Stimulated activated CD4-positive, alpha-beta T cell treated with anti-CD3 and anti-CD28 coated beads, Interleukin-15, amount 100 ng/mL, for 1 hour (primary cell): ENCODE results near the gene HDAC5.
"Not testable (repeated sequence)": the region's sequence is repeated elsewhere in the genome, so short reads cannot be mapped to it uniquely, and the experiment has no call there.

Experiments
- DNase-seq, 2 donors: peaks; one replicate each; pipeline ENCODE4 v3.0.0-alpha.2; 2020; ENCODE audit warnings: low read depth in 1 of 2, low spot score in 1 of 2

Gene HDAC5

GRCh38 chr17:44123356-44124117 lies at the start of gene HDAC5:
Gene HDAC5 (minus strand): TSS chr17:44123641. CDS start chr17:44117515, 6,126 bp downstream.
- peak; percentile 90 to 95 for DNase-seq

GRCh38 chr17:44171931-44172455 lies 48.6 kb upstream of the HDAC5 start:
- DNase-seq: no peak

GRCh38 chr17:44170499-44171201 lies 47.2 kb upstream of the HDAC5 start, which contains the start of gene ASB16:
Gene ASB16 (plus strand): TSS chr17:44170704. CDS start chr17:44170790, 86 bp downstream.
- DNase-seq: no peak

GRCh38 chr17:44170135-44170498 lies 46.7 kb upstream of the HDAC5 start:
- no peak for DNase-seq

GRCh38 chr17:44167181-44167861 lies 43.9 kb upstream of the HDAC5 start:
- no peak for DNase-seq

GRCh38 chr17:44164476-44164875 lies 41.0 kb upstream of the HDAC5 start:
- DNase-seq: no peak

- no peak for DNase-seq
Measured at GRCh38 chr17:44159519-44160210, 36.2 kb upstream of the HDAC5 start.

- no peak for DNase-seq
Measured at GRCh38 chr17:44155488-44155887, 32.0 kb upstream of the HDAC5 start.

GRCh38 chr17:44152875-44153274 lies 29.4 kb upstream of the HDAC5 start:
- no peak for DNase-seq

- no peak for DNase-seq
Measured at GRCh38 chr17:44149750-44150329, 26.4 kb upstream of the HDAC5 start.

- not testable (repeated sequence) for DNase-seq
Measured at GRCh38 chr17:44149066-44149465, 25.6 kb upstream of the HDAC5 start.

- DNase-seq: no peak
Measured at GRCh38 chr17:44147812-44148211, 24.4 kb upstream of the HDAC5 start.

- no peak for DNase-seq
Measured at GRCh38 chr17:44146375-44147346, 23.2 kb upstream of the HDAC5 start.

- no peak for DNase-seq
Measured at GRCh38 chr17:44144966-44145739, 21.7 kb upstream of the HDAC5 start.

- DNase-seq: not testable (repeated sequence)
Measured at GRCh38 chr17:44143921-44144320, 20.5 kb upstream of the HDAC5 start.

GRCh38 chr17:44137891-44138709 lies 14.7 kb upstream of the HDAC5 start:
- DNase-seq: peak in 1 of 2 donors; percentile 55

GRCh38 chr17:44134752-44135568 lies 11.5 kb upstream of the HDAC5 start:
- DNase-seq: no peak
